Fibroblast of the aortic adventitia (primary cell): ENCODE measurements around the gene HCN2. TPM values are rescaled to one million over a fixed set of nuclear protein-coding genes. Genes with fewer than 3 reads are reported as not detected.
A peak's percentile ranks its signal among the peaks of the same experiment; 100 is the strongest.

Experiments
- DNase-seq: peaks from one replicate; pipeline ENCODE4 v3.0.0-alpha.2; 2010; ENCODE audit warnings: low read depth
- H3K4me3 ChIP-seq: 2 replicates; pipeline ENCODE4 v1.5.1; 2011; ENCODE audit warnings: low read depth, mild to moderate bottlenecking, control low read depth, low read length, moderate library complexity
- CTCF ChIP-seq: IDR thresholded peaks from 2 replicates; pipeline ENCODE4 v1.5.1; 2011; ENCODE audit warnings: mild to moderate bottlenecking, low read length, control low read depth, inconsistent platforms; ENCODE audit not compliant: insufficient read depth
- total RNA-seq: library from RNA; depleted of rRNA; stranded (reverse); fragments of >200 nt; gene quantifications from 2 replicates; pipeline ENCODE4 v1.2.3, GENCODE V29; 2012; ENCODE audit warnings: low replicate concordance

Gene HCN2
- total RNA-seq, 1 donor: 0.63 TPM

GRCh38 chr19:571566-571974 lies 18.1 kb upstream of the HCN2 start:
- peak; percentile 30 for DNase-seq
- H3K4me3 ChIP-seq: peak overlapping the region; percentile 69
- no peak for TF ChIP-seq CTCF

DNA sequence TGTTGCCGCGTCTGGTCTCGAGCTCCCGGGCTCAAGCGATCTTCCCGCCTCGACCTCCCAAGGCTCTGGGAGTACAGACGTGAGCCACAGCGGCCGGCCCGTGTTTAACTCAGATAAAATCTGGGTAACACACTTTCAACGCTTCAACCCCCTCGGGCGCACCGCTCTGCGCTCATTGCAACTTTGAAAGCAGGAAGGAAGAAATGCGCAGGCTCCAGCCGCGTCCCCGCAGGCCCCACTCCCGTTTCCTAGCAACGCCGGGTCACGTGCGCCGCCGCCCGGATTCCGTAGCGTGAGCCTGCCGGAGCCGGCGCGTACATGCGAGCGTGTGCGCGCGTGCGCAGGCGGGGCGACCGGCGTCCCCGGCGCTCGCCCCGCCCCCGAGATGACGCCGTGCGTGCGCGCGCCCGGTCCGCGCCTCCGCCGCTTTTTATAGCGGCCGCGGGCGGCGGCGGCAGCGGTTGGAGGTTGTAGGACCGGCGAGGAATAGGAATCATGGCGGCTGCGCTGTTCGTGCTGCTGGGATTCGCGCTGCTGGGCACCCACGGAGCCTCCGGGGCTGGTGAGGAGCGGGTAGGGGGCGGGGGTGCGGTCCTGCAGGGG lies 17.4 kb upstream of the HCN2 start, which contains the start of gene BSG:
TSS of gene BSG (plus strand) at position 457 of the 603 bp plus-strand sequence. CDS start at position 496, 39 bp downstream.
- peak within 1 kb of the TSS; percentile 93 for H3K4me3 ChIP-seq
- no peak for TF ChIP-seq CTCF
- DNase-seq: peak; percentile 96

- H3K4me3 ChIP-seq: peak overlapping the region; percentile 93
- DNase-seq: peak; percentile 69
- TF ChIP-seq CTCF: no peak
Observed at GRCh38 chr19:572743-573518, 16.8 kb upstream of the HCN2 start.

DNA sequence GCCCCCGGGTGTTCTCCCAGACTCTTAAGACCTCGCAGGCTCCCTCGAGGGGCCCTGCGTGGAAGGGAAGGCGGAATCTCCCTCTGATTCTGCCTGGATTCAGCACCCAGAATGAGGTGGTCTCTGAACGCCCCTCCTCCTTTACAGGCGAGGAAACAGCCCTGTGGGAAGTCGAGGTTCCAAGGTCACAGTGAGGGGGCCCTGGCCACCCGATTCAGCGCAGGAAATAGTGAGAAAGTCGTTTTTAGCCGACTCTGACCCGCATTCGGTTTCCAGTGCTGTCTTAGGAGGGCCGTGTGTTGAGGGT lies 16.2 kb upstream of the HCN2 start:
- no peak for TF ChIP-seq CTCF
- H3K4me3 ChIP-seq: peak overlapping the region; percentile 93
- DNase-seq: no peak

DNA sequence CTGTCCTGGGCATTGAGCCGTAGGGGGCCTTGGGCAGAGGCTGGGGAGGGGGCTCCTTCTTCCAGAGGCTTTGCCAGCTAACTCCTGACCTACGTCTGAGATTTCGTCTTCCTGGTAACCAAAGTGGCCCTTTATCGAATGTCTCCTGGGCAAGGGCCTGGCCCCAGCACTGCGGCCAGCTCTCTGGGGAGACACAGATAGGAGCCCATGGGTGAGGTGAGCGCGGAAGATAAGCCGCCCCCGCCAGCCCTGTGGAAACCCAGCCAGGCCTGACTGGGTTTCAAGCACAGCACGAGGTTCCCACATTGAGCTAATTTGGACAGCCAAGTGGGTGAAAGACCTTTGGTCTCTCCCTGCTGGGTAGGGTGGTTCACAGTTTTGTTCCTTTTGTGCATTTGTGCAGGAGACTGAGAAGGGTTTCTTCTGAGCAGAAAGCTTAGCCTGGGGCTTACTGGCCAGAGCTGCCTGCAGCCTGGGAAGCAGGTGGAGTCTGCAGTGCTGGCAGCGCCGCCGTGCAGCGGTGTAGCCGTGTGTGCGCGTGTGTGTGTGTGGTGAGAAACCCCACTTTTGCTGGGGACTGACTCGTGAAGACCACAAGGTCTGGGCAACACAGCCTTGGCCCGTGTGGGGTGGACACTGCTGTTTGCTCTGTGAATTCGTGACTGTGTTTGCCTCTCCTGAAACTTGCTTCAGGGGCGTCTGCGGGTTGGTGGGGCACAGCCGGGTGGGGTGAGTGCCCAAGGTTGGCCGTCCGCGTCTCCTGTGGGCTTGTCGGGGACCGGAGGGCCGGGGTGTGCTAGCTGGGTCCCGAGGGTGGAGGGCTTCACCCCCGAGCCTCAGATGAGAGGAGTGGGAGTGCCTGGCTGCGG lies 14.8 kb upstream of the HCN2 start:
- H3K4me3 ChIP-seq: peak overlapping the region; percentile 57
- peak; percentile 54 for DNase-seq
- TF ChIP-seq CTCF: no peak

DNA sequence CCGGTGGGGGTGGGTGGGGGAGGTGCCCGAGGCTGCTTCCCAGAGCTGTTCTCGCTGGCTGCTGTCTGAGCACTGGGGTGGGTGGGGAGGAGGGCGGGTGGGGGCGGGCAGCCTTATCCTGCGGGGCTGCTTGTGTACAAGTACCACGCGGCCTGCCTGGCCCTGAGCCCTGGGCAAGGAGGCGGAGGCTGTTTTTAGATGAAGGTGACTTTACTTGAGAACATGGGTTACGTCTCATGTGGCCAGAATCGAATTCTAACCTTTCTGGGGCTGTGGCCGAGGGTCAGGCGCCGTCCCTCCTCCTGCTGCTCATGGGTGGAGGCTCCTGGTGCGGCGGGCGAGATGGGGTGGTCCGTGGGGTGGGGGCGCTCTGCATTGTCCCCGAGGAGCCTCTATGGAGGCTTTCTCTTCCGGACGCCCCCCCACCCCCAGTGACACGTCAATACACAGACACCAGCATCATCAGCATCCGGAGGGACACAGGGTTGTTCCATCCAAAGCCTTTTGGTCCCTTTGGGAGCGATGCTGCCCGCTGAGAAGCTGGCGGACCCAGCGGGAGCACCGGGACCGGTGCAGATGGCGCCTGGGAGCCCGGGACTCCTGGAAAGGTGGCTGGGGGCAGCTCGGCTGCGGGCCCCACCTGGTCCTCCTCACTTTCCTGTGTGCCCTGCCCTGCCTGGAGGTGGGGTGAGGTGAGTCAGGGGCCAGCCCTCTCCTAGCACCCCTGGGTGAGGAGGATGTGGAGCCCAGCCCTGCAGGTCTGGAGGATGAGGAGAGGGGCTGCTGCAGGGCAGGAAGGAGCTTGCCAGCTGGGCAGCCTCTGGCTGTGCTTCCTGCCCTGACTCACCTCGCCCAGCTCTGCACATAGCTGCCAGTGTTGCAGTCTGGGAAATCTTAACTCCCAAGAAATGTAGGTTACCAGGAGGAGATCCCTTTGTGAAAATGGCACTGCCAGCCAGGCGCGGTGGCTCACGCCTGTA lies 13.9 kb upstream of the HCN2 start:
- TF ChIP-seq CTCF: no peak
- peak overlapping the region; percentile 57 for H3K4me3 ChIP-seq
- DNase-seq: peak; percentile 43
